Measurements from ENCODE around the gene SMIM43.
"Not testable (repeated sequence)": the region's sequence is repeated elsewhere in the genome, so short reads cannot be mapped to it uniquely, and the experiment has no call there.

The SMIM43 gene

GRCh38 chr4:121760205-121760604 lies 4.8 kb downstream of the SMIM43 start:
- no peak for TF ChIP-seq CTCF (IDR thresholded peaks at IDR 0.05; ENCODE audit: low read depth, low read length, missing control alignments)
- no peak overlapping the region for H3K4me3 ChIP-seq (ENCODE audit: low read depth, low read length)
- DNase-seq (ENCODE audit: low read depth): no peak

DNA sequence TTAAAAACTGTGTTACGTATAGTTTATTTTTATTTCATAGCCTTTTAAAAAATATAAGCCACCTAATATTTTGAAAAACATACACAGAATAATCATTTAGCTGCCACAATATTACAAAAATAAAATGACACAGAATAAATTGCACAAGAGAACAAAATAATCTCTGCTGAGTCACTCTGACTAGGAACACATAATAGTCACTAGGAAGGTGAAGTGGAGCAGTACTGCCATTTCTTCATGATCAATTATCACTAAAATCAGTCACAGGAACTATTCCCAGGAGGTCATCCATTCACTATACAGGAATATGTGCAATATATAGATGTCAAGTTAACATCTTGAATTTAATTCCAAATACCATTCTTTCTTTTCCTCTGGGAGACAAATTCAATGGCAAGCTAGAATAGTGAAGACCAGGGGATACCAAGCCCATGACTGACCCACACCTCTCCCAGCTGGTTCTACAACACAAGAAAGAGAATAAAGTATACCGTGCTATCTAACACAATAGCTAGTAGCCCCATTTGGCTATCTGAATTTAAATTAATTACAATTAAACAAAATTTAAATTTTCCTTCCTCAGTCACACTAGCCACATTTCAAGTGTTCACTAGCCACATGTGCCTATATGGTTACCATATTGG lies 5.9 kb downstream of the SMIM43 start:
- no peak for DNase-seq (ENCODE audit: low read depth)
- no peak overlapping the region for H3K4me3 ChIP-seq (ENCODE audit: low read depth, low read length)
- TF ChIP-seq CTCF (IDR thresholded peaks at IDR 0.05; ENCODE audit: low read depth, low read length, missing control alignments): no peak

- not testable (repeated sequence) for H3K4me3 ChIP-seq (ENCODE audit: low read depth, low read length); DNase-seq (ENCODE audit: low read depth)
Measured at GRCh38 chr4:121752142-121752541, 12.8 kb downstream of the SMIM43 start.

DNA sequence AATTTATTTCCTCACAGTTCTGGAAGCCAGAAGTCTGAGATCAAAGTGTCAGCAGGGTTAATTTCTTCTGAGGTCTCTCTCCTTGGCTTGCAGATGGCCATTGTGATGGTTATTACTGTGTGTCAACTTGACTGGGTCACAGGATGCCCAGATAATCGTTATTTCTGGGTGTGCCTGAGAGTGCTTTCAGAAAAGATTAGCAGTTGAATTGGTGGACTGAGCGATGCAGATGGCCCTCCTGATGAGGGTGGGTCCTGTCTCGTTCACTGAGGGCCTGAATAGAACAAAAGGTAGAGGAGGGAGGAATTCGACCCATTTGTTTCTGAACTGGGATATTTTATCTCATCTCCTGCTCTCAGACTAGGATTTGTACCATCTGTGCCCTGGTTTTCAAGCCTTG lies 15.7 kb downstream of the SMIM43 start:
- H3K4me3 ChIP-seq (ENCODE audit: low read depth, low read length): no peak overlapping the region
- TF ChIP-seq CTCF (IDR thresholded peaks at IDR 0.05; ENCODE audit: low read depth, low read length, missing control alignments): no peak
- DNase-seq (ENCODE audit: low read depth): no peak

DNA sequence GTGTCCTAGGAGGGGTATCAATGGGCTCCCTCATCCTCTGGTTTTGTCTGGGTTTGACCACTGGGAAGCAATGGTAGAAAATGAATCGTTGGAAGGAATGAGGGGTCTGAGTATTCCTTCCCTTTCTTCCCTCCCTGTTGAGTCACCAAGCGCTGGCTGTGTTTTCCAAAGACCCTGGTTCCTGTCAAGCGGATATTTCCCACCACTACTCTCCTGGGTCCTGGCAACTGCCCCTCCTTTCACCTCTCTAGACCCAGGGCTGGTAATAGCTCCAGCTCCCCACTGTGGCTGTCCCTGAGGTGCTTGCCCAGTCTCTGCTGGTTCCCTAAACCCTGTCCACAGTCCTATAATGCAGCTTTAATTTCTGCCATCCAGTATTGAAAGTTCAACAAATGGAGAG lies 22.2 kb downstream of the SMIM43 start:
- DNase-seq (ENCODE audit: low read depth): no peak
- H3K4me3 ChIP-seq (ENCODE audit: low read depth, low read length): no peak overlapping the region
- TF ChIP-seq CTCF (IDR thresholded peaks at IDR 0.05; ENCODE audit: low read depth, low read length, missing control alignments): no peak

- TF ChIP-seq CTCF (IDR thresholded peaks at IDR 0.05; ENCODE audit: low read depth, low read length, missing control alignments): no peak
Measured at GRCh38 chr4:121741751-121742150, 23.2 kb downstream of the SMIM43 start.

GRCh38 chr4:121740796-121741409 lies 24.1 kb downstream of the SMIM43 start:
- H3K4me3 ChIP-seq (ENCODE audit: low read depth, low read length): no peak overlapping the region
- TF ChIP-seq CTCF (IDR thresholded peaks at IDR 0.05; ENCODE audit: low read depth, low read length, missing control alignments): no peak
- DNase-seq (ENCODE audit: low read depth): no peak

More at GRCh38 chr4:121741751-121742150, 23.2 kb downstream of the SMIM43 start:
- H3K4me3 ChIP-seq (ENCODE audit: low read depth, low read length): no peak overlapping the region
- no peak for DNase-seq (ENCODE audit: low read depth)

All from GM12864 (cell line).